Endothelial cell of umbilical vein (primary cell): ENCODE results near the gene MACROD2.

Source experiments
- EZH2 ChIP-seq: IDR thresholded peaks from 2 replicates; pipeline ENCODE4 v1.6.1; 2012; ENCODE audit warnings: borderline replicate concordance, low read depth, mild to moderate bottlenecking, moderate library complexity, low read length, inconsistent platforms; ENCODE audit not compliant: severe bottlenecking
- TF ChIP-seq, protein P1 (sequence below), 2 donors: IDR thresholded peaks; 1 replicate in 1 of 2; 2 replicates in 1 of 2; pipeline ENCODE4 v1.5.1; 2011; ENCODE audit warnings: low read length in 2 of 2, mild to moderate bottlenecking in 2 of 2, moderate library complexity in 2 of 2, control low read depth in 1 of 2, inconsistent platforms in 1 of 2, low read depth in 1 of 2; ENCODE audit not compliant: insufficient read depth in 1 of 2; ENCODE audit errors: extremely low read depth in 1 of 2

DNA sequence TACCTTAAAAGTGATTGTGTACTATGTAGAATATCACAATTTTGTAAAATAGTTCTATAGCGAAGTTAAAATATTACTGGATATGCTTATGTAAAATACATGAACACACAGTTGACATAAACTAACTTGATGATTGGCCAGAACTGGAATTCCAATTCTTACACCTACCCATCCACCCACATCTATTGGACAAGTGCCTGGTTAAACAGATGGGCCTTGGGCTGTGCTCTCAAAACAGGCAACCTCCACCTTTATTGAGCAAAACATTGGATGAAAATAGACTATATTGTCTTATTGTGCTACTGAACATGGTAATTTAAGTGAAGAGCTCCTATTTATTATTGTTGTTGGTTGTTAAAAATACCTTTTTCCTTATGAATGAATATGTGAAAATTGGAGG lies 496.1 kb downstream of the MACROD2 start:
- TF ChIP-seq, protein P1, sequence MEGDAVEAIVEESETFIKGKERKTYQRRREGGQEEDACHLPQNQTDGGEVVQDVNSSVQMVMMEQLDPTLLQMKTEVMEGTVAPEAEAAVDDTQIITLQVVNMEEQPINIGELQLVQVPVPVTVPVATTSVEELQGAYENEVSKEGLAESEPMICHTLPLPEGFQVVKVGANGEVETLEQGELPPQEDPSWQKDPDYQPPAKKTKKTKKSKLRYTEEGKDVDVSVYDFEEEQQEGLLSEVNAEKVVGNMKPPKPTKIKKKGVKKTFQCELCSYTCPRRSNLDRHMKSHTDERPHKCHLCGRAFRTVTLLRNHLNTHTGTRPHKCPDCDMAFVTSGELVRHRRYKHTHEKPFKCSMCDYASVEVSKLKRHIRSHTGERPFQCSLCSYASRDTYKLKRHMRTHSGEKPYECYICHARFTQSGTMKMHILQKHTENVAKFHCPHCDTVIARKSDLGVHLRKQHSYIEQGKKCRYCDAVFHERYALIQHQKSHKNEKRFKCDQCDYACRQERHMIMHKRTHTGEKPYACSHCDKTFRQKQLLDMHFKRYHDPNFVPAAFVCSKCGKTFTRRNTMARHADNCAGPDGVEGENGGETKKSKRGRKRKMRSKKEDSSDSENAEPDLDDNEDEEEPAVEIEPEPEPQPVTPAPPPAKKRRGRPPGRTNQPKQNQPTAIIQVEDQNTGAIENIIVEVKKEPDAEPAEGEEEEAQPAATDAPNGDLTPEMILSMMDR (IDR thresholded peaks at IDR 0.05; ENCODE audit: extremely low read depth in 1 of 2, insufficient read depth in 1 of 2, low read depth in 1 of 2, low read length in 2 of 2): no peak
- TF ChIP-seq EZH2: no peak
